ENCODE measurements around the gene ZDHHC4.

The ZDHHC4 gene

DNA sequence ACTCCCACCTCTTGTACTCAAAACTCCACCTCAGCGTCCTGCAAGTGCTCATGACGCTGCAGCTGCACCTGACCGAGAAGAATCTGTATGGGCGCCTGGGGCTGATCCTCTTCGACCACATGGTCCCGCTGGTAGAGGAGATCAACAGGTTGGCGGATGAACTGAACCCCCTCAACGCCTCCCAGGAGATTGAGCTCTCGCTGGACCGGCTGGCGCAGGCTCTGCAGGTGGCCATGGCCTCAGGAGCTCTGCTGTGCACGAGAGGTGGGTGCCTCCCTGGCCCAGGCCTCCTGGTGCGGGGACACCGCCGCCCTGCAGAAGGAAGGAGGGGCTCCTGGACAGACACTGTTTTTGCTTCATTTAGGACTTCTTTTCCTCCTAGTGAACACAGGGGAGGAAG, 22.8 kb downstream of the ZDHHC4 start:
- Histone ChIP-seq H3K18ac (ENCODE audit: low read depth in 1 of 2, low read length in 2 of 2) (no peak overlapping the region), H2BK120ac (ENCODE audit: low read depth, low read length) (no peak overlapping the region), H3K36me3 (ENCODE audit: control insufficient read depth in 1 of 2, insufficient read depth in 2 of 2, low read depth in 1 of 2, low read length in 2 of 2) (peaks cover 73 to 87% of the 10 kb centered on the region in 2 experiments), H3K14ac (ENCODE audit: low read length in 2 of 2) (no peak overlapping the region), H2BK5ac (ENCODE audit: low read depth, low read length, poor library complexity, severe bottlenecking) (no peak overlapping the region), H2BK15ac (ENCODE audit: low read depth, poor library complexity, severe bottlenecking) (no peak overlapping the region), H3K4me1 (ENCODE audit: control insufficient read depth, insufficient read depth, low read depth, low read length) (no peaks in the 10 kb centered on the region), H2AK5ac (ENCODE audit: low read length, severe bottlenecking) (no peak overlapping the region), H3K9me3 (ENCODE audit: control insufficient read depth, low read length) (no peaks in the 10 kb centered on the region), H4K91ac (ENCODE audit: low read length) (no peak overlapping the region), H2BK12ac (ENCODE audit: low read length in 2 of 2) (no peak overlapping the region), H3K79me1 (replicated peaks; ENCODE audit: low read length, poor library complexity, severe bottlenecking) (peaks cover 32% of the 10 kb centered on the region), H4K8ac (ENCODE audit: low read length) (no peak overlapping the region), H3K23ac (ENCODE audit: low read length in 2 of 2) (no peak overlapping the region), H2AFZ (ENCODE audit: low read depth, low read length) (no peak overlapping the region), H3K9ac (ENCODE audit: low read length) (no peak overlapping the region), H3K27me3 (ENCODE audit: control insufficient read depth in 1 of 2, insufficient read depth in 1 of 2, low read length in 2 of 2) (no peaks in the 10 kb centered on the region), H3K4me3 (ENCODE audit: insufficient read depth in 1 of 2, low read depth in 1 of 2, low read length in 2 of 2) (no peak overlapping the region), H3K27ac (ENCODE audit: low read length, poor library complexity, severe bottlenecking) (no peak overlapping the region), H3K4ac (ENCODE audit: low read depth in 1 of 2, low read length in 2 of 2) (no peak overlapping the region), H3K4me2 (ENCODE audit: low read length, poor library complexity, severe bottlenecking) (no peak overlapping the region)
- no peak for DNase-seq
- 99% methylated on average over 15 of the region's 15 CpGs for WGBS

DNA sequence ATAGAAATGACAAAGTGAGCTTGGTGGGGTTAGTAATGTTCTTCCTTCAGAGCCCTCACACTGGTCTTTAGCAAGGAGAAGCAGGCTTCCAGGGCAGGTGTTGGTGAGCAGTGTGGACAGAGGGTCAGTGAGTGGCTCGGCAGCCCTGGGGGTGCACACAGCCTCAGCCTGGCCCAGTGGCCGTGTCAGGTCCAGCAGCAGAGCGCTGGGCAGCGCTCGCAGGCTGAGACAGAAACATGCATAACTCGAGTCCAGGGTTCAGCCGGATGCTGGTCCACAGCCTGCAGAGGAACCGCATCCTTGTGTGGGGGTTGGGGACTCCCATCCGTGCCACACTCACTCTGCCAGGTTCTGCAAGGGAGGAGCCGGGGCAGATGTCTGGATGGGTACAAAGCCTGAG, 27.2 kb downstream of the ZDHHC4 start:
- Histone ChIP-seq H3K4me3 (ENCODE audit: insufficient read depth in 1 of 2, low read depth in 1 of 2, low read length in 2 of 2) (no peak overlapping the region), H3K9me3 (ENCODE audit: control insufficient read depth, low read length) (no peaks in the 10 kb centered on the region), H2AFZ (ENCODE audit: low read depth, low read length) (no peak overlapping the region), H3K9ac (ENCODE audit: low read length) (no peak overlapping the region), H3K27ac (ENCODE audit: low read length, poor library complexity, severe bottlenecking) (no peak overlapping the region), H3K4me1 (ENCODE audit: control insufficient read depth, insufficient read depth, low read depth, low read length) (no peaks in the 10 kb centered on the region), H2BK120ac (ENCODE audit: low read depth, low read length) (no peak overlapping the region), H3K27me3 (ENCODE audit: control insufficient read depth in 1 of 2, insufficient read depth in 1 of 2, low read length in 2 of 2) (no peaks in the 10 kb centered on the region), H2AK5ac (ENCODE audit: low read length, severe bottlenecking) (no peak overlapping the region), H3K36me3 (ENCODE audit: control insufficient read depth in 1 of 2, insufficient read depth in 2 of 2, low read depth in 1 of 2, low read length in 2 of 2) (peaks cover 41 to 73% of the 10 kb centered on the region in 2 experiments), H3K18ac (ENCODE audit: low read depth in 1 of 2, low read length in 2 of 2) (no peak overlapping the region), H2BK15ac (ENCODE audit: low read depth, poor library complexity, severe bottlenecking) (no peak overlapping the region), H3K4me2 (ENCODE audit: low read length, poor library complexity, severe bottlenecking) (no peak overlapping the region), H3K14ac (ENCODE audit: low read length in 2 of 2) (no peak overlapping the region), H3K4ac (ENCODE audit: low read depth in 1 of 2, low read length in 2 of 2) (no peak overlapping the region), H4K8ac (ENCODE audit: low read length) (no peak overlapping the region), H2BK5ac (ENCODE audit: low read depth, low read length, poor library complexity, severe bottlenecking) (no peak overlapping the region), H3K23ac (ENCODE audit: low read length in 2 of 2) (no peak overlapping the region), H3K79me1 (replicated peaks; ENCODE audit: low read length, poor library complexity, severe bottlenecking) (peaks cover 27% of the 10 kb centered on the region), H4K91ac (ENCODE audit: low read length) (no peak overlapping the region), H2BK12ac (ENCODE audit: low read length in 2 of 2) (no peak overlapping the region)
- DNase-seq = no peak
- 95% methylated on average over 10 of the region's 10 CpGs for WGBS

DNA sequence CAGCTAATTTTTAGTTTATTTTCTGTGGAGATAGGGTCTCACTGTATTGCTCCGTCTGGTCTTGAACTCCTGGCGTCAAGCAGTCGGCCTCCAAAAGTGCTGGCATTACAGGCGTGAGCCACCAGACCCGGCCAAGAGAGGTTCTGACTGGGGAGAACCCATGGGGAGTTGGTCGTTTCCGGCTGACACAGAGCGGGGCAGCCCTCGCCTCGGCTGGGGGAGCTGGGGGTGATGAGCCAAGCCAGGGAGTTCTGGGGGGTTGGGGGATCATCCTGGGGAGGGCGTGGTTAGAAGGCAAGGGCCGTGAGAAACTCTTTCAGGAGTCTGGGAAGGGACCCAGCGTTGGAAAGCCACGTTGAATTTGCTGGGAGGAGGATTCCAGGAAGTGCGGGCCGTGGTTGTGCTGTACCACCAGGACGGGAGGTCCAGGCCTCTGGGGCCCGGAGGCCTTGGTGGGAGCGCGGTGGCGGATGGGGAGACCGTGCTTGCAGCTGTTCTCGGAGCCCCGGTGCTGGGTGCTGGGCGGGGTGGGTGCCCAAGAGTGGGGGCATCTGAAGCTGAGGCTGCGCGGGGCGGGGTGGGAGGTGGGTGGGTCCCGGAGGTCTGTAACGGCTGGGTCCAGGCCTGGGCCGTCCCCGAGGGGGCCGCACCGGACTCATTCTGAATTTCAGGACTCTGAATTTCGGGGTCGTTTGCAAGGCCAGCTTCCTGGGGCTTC, 29.8 kb downstream of the ZDHHC4 start:
- peaks cover 21 to 52% of the 10 kb centered on the region in 2 experiments for H3K36me3 ChIP-seq (ENCODE audit: control insufficient read depth in 1 of 2, insufficient read depth in 2 of 2, low read depth in 1 of 2, low read length in 2 of 2)
- no peaks in the 10 kb centered on the region for H3K4me1 ChIP-seq (ENCODE audit: control insufficient read depth, insufficient read depth, low read depth, low read length)
- no peak overlapping the region for H3K18ac ChIP-seq (ENCODE audit: low read depth in 1 of 2, low read length in 2 of 2)
- H3K23ac ChIP-seq (ENCODE audit: low read length in 2 of 2) = no peak overlapping the region
- no peak overlapping the region for H3K27ac ChIP-seq (ENCODE audit: low read length, poor library complexity, severe bottlenecking)
- no peak overlapping the region for H2AK5ac ChIP-seq (ENCODE audit: low read length, severe bottlenecking)
- H2BK12ac ChIP-seq (ENCODE audit: low read length in 2 of 2) = no peak overlapping the region
- no peak overlapping the region for H4K8ac ChIP-seq (ENCODE audit: low read length)
- WGBS = 97% methylated on average over 34 of the region's 36 CpGs
- no peak overlapping the region for H3K14ac ChIP-seq (ENCODE audit: low read length in 2 of 2)
- peaks cover 23% of the 10 kb centered on the region for H3K79me1 ChIP-seq (replicated peaks; ENCODE audit: low read length, poor library complexity, severe bottlenecking)
- H3K9ac ChIP-seq (ENCODE audit: low read length) = no peak overlapping the region
- H2BK15ac ChIP-seq (ENCODE audit: low read depth, poor library complexity, severe bottlenecking) = no peak overlapping the region
- no peaks in the 10 kb centered on the region for H3K27me3 ChIP-seq (ENCODE audit: control insufficient read depth in 1 of 2, insufficient read depth in 1 of 2, low read length in 2 of 2)
- H4K91ac ChIP-seq (ENCODE audit: low read length) = no peak overlapping the region
- no peak for DNase-seq
- H3K4ac ChIP-seq (ENCODE audit: low read depth in 1 of 2, low read length in 2 of 2) = no peak overlapping the region
- H2BK120ac ChIP-seq (ENCODE audit: low read depth, low read length) = no peak overlapping the region
- H2BK5ac ChIP-seq (ENCODE audit: low read depth, low read length, poor library complexity, severe bottlenecking) = no peak overlapping the region
- no peak overlapping the region for H3K4me2 ChIP-seq (ENCODE audit: low read length, poor library complexity, severe bottlenecking)
- H3K9me3 ChIP-seq (ENCODE audit: control insufficient read depth, low read length) = no peaks in the 10 kb centered on the region
- H2AFZ ChIP-seq (ENCODE audit: low read depth, low read length) = no peak overlapping the region
- no peak overlapping the region for H3K4me3 ChIP-seq (ENCODE audit: insufficient read depth in 1 of 2, low read depth in 1 of 2, low read length in 2 of 2)

DNA sequence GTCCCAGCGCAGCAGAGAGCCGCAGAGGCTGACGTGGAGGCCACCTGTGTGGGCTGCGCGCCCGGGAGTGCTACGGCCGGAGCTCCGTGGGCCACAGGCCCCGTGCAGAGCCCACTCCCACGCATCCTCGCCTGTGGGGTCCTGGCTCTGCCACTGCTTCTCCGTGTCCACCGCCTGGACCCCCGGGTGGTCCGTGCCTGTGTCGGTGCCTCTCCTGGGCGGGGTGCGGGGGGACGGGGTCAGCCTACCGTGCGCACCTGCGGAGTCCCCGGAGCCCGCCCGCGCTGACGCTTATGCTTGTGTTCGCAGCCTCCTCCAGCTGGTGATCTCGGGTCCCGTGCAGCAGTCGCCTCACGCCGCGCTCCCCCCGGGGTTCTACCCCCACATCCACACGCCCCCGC, 30.4 kb downstream of the ZDHHC4 start:
- WGBS = 99% methylated on average over 38 of the region's 38 CpGs
- H2BK5ac ChIP-seq (ENCODE audit: low read depth, low read length, poor library complexity, severe bottlenecking) = no peak overlapping the region
- no peak overlapping the region for H2BK120ac ChIP-seq (ENCODE audit: low read depth, low read length)

More for the DNA sequence above, 30.4 kb downstream of the ZDHHC4 start:
- Histone ChIP-seq H2AFZ (ENCODE audit: low read depth, low read length) (no peak overlapping the region), H3K4ac (ENCODE audit: low read depth in 1 of 2, low read length in 2 of 2) (no peak overlapping the region), H4K8ac (ENCODE audit: low read length) (no peak overlapping the region), H3K18ac (ENCODE audit: low read depth in 1 of 2, low read length in 2 of 2) (no peak overlapping the region), H3K36me3 (ENCODE audit: control insufficient read depth in 1 of 2, insufficient read depth in 2 of 2, low read depth in 1 of 2, low read length in 2 of 2) (peaks cover 15 to 46% of the 10 kb centered on the region in 2 experiments), H2BK15ac (ENCODE audit: low read depth, poor library complexity, severe bottlenecking) (no peak overlapping the region), H3K9me3 (ENCODE audit: control insufficient read depth, low read length) (no peaks in the 10 kb centered on the region), H3K4me1 (ENCODE audit: control insufficient read depth, insufficient read depth, low read depth, low read length) (no peaks in the 10 kb centered on the region), H2BK12ac (ENCODE audit: low read length in 2 of 2) (no peak overlapping the region), H3K4me3 (ENCODE audit: insufficient read depth in 1 of 2, low read depth in 1 of 2, low read length in 2 of 2) (no peak overlapping the region), H3K9ac (ENCODE audit: low read length) (no peak overlapping the region), H3K79me1 (replicated peaks; ENCODE audit: low read length, poor library complexity, severe bottlenecking) (peaks cover 18% of the 10 kb centered on the region), H3K27me3 (ENCODE audit: control insufficient read depth in 1 of 2, insufficient read depth in 1 of 2, low read length in 2 of 2) (peaks cover 0 to 3% of the 10 kb centered on the region in 2 experiments), H3K14ac (ENCODE audit: low read length in 2 of 2) (no peak overlapping the region), H3K4me2 (ENCODE audit: low read length, poor library complexity, severe bottlenecking) (no peak overlapping the region), H3K23ac (ENCODE audit: low read length in 2 of 2) (no peak overlapping the region), H3K27ac (ENCODE audit: low read length, poor library complexity, severe bottlenecking) (no peak overlapping the region), H2AK5ac (ENCODE audit: low read length, severe bottlenecking) (no peak overlapping the region), H4K91ac (ENCODE audit: low read length) (no peak overlapping the region)
- DNase-seq = no peak
